GM12892 (cell line): ENCODE results near the gene OVOL2.

Source experiments
- POLR2A ChIP-seq: IDR thresholded peaks from 2 replicates; pipeline ENCODE4 v1.6.1; 2011; ENCODE audit warnings: low read depth, low read length, control low read depth
- TAF1 ChIP-seq: IDR thresholded peaks from 2 replicates; pipeline ENCODE4 v1.6.1; 2011; ENCODE audit warnings: low read depth, mild to moderate bottlenecking, control low read depth, low read length, borderline replicate concordance

GRCh38 chr20:18063676-18064075 lies 6.0 kb upstream of the OVOL2 start:
- TF ChIP-seq POLR2A (no peak), TAF1 (no peak)
